ENCODE data around the gene SSBP2. TPM values are rescaled to one million over a fixed set of nuclear protein-coding genes. Genes with fewer than 3 reads are reported as not detected.
"Not testable (repeated sequence)": the region's sequence is repeated elsewhere in the genome, so short reads cannot be mapped to it uniquely, and the experiment has no call there.

SSBP2 gene
- total and polyA plus RNA-seq, 4 donors, result 36.2 to 92.0 (median 67.3) TPM

GRCh38 chr5:81718300-81718699 is 32.6 kb downstream of the SSBP2 start:
- H3K36me3 ChIP-seq (ENCODE audit: control insufficient read depth in 1 of 2, insufficient read depth in 2 of 2, low read length in 1 of 2), result no peaks in the 10 kb centered on the region
- DNase-seq (no peak), ATAC-seq (ENCODE audit: low FRiP score) (no peak)
- peaks cover 2 to 16% of the 10 kb centered on the region in 2 donors for H3K4me1 ChIP-seq (ENCODE audit: control insufficient read depth in 1 of 2, insufficient read depth in 2 of 2, low read length in 2 of 2)
- intact Hi-C loops (cut with DNase I), result no loop called here
- H3K9me3 ChIP-seq (ENCODE audit: control insufficient read depth, low read length), result no peaks in the 10 kb centered on the region
- H3K4me3 ChIP-seq (ENCODE audit: low read length in 2 of 2), result no peak overlapping the region
- WGBS, 2 donors, result 24 to 28% methylated on average over 6 of the region's 6 CpGs
- H3K27ac ChIP-seq (ENCODE audit: low read depth in 1 of 2, low read length in 2 of 2), result no peak overlapping the region
- no peaks in the 10 kb centered on the region for H3K27me3 ChIP-seq (ENCODE audit: control insufficient read depth in 1 of 2, insufficient read depth in 2 of 2, low read length in 1 of 2)

DNA sequence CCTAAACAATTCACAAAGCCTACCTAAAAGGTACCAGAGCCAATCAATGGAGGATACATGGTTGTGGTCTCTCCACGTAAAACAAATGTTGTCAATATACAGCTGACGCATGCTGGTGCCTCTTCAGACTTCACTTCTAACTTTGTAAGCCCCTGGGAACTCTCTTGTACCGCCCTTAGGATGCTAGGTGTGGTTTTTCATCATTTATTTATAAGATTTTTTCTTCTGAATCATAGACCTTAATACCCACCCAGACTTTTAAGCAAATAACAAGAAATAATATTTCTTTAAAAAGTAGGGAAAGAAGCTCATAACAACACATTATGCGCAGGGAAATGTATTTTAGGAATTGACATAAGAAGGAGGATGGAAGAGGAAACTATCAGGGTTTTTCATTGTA is 33.0 kb downstream of the SSBP2 start:
- Histone ChIP-seq H3K4me1 (ENCODE audit: control insufficient read depth in 1 of 2, insufficient read depth in 2 of 2, low read length in 2 of 2) (peaks cover 2 to 16% of the 10 kb centered on the region in 2 donors), H3K4me3 (ENCODE audit: low read length in 2 of 2) (no peak overlapping the region), H3K27me3 (ENCODE audit: control insufficient read depth in 1 of 2, insufficient read depth in 2 of 2, low read length in 1 of 2) (no peaks in the 10 kb centered on the region), H3K36me3 (ENCODE audit: control insufficient read depth in 1 of 2, insufficient read depth in 2 of 2, low read length in 1 of 2) (no peaks in the 10 kb centered on the region), H3K9me3 (ENCODE audit: control insufficient read depth, low read length) (no peaks in the 10 kb centered on the region), H3K27ac (ENCODE audit: low read depth in 1 of 2, low read length in 2 of 2) (no peak overlapping the region)
- DNase-seq (no peak), ATAC-seq (ENCODE audit: low FRiP score) (no peak)
- WGBS, 2 donors, result 81 to 87% methylated on average over 4 of the region's 4 CpGs
- intact Hi-C loops (cut with DNase I), result no loop called here

GRCh38 chr5:81717226-81717625 is 33.7 kb downstream of the SSBP2 start:
- Histone ChIP-seq H3K27me3 (ENCODE audit: control insufficient read depth in 1 of 2, insufficient read depth in 2 of 2, low read length in 1 of 2) (no peaks in the 10 kb centered on the region), H3K4me1 (ENCODE audit: control insufficient read depth in 1 of 2, insufficient read depth in 2 of 2, low read length in 2 of 2) (peaks cover 2 to 13% of the 10 kb centered on the region in 2 donors), H3K27ac (ENCODE audit: low read depth in 1 of 2, low read length in 2 of 2) (no peak overlapping the region), H3K9me3 (ENCODE audit: control insufficient read depth, low read length) (no peaks in the 10 kb centered on the region), H3K36me3 (ENCODE audit: control insufficient read depth in 1 of 2, insufficient read depth in 2 of 2, low read length in 1 of 2) (no peaks in the 10 kb centered on the region), H3K4me3 (ENCODE audit: low read length in 2 of 2) (no peak overlapping the region)
- 95 to 98% methylated on average over 1 of the region's 1 CpG for WGBS, 2 donors
- intact Hi-C loops (cut with DNase I), result no loop called here
- no peak for ATAC-seq (ENCODE audit: low FRiP score)
- DNase-seq, result no peak

- DNase-seq; H3K27me3 ChIP-seq (ENCODE audit: control insufficient read depth in 1 of 2, insufficient read depth in 2 of 2, low read length in 1 of 2); H3K9me3 ChIP-seq (ENCODE audit: control insufficient read depth, low read length); H3K36me3 ChIP-seq (ENCODE audit: control insufficient read depth in 1 of 2, insufficient read depth in 2 of 2, low read length in 1 of 2); ATAC-seq (ENCODE audit: low FRiP score); H3K27ac ChIP-seq (ENCODE audit: low read depth in 1 of 2, low read length in 2 of 2); H3K4me1 ChIP-seq (ENCODE audit: control insufficient read depth in 1 of 2, insufficient read depth in 2 of 2, low read length in 2 of 2); intact Hi-C loops (cut with DNase I); H3K4me3 ChIP-seq (ENCODE audit: low read length in 2 of 2): not testable (repeated sequence)
- WGBS, 2 donors, result 74 to 95% methylated on average over 2 of the region's 2 CpGs
Observed at GRCh38 chr5:81714076-81714475, 36.8 kb downstream of the SSBP2 start.

DNA sequence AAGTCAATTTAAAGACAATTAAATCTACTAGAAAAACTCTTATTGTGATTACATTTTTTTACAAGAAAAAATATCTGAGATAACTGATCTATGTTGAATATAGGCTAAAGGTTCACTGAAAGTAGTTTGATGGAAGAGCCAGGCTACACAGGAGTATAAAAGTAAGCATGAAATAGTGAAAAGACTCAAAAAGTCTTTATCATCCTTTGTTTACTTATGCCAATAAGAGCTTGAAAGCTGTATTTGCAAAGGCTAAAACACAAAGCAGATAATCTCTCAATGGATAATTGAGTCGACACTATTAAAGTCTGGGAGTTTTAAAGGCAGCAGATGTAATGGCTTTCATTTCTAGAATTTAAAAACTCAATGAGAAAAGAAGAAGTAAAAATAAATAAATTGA is 42.0 kb downstream of the SSBP2 start:
- H3K27me3 ChIP-seq (ENCODE audit: control insufficient read depth in 1 of 2, insufficient read depth in 2 of 2, low read length in 1 of 2), result no peaks in the 10 kb centered on the region
- H3K4me1 ChIP-seq (ENCODE audit: control insufficient read depth in 1 of 2, insufficient read depth in 2 of 2, low read length in 2 of 2), result peaks cover 2 to 3% of the 10 kb centered on the region in 2 donors
- no peak for DNase-seq
- H3K27ac ChIP-seq (ENCODE audit: low read depth in 1 of 2, low read length in 2 of 2), result no peak overlapping the region
- intact Hi-C loops (cut with DNase I), result no loop called here
- WGBS, 2 donors, result 69 to 86% methylated on average over 1 of the region's 1 CpG
- H3K9me3 ChIP-seq (ENCODE audit: control insufficient read depth, low read length), result no peaks in the 10 kb centered on the region
- ATAC-seq (ENCODE audit: low FRiP score), result no peak
- no peak overlapping the region for H3K4me3 ChIP-seq (ENCODE audit: low read length in 2 of 2)
- H3K36me3 ChIP-seq (ENCODE audit: control insufficient read depth in 1 of 2, insufficient read depth in 2 of 2, low read length in 1 of 2), result no peaks in the 10 kb centered on the region

GRCh38 chr5:81703840-81704239 is 47.1 kb downstream of the SSBP2 start:
- no peaks in the 10 kb centered on the region for H3K4me1 ChIP-seq (ENCODE audit: control insufficient read depth in 1 of 2, insufficient read depth in 2 of 2, low read length in 2 of 2)
- no peaks in the 10 kb centered on the region for H3K9me3 ChIP-seq (ENCODE audit: control insufficient read depth, low read length)
- DNase-seq (no peak), ATAC-seq (ENCODE audit: low FRiP score) (no peak)
- no peaks in the 10 kb centered on the region for H3K36me3 ChIP-seq (ENCODE audit: control insufficient read depth in 1 of 2, insufficient read depth in 2 of 2, low read length in 1 of 2)
- 76 to 85% methylated on average over 2 of the region's 2 CpGs for WGBS, 2 donors
- no peak overlapping the region for H3K4me3 ChIP-seq (ENCODE audit: low read length in 2 of 2)
- no peak overlapping the region for H3K27ac ChIP-seq (ENCODE audit: low read depth in 1 of 2, low read length in 2 of 2)
- intact Hi-C loops (cut with DNase I), result no loop called here
- no peaks in the 10 kb centered on the region for H3K27me3 ChIP-seq (ENCODE audit: control insufficient read depth in 1 of 2, insufficient read depth in 2 of 2, low read length in 1 of 2)

- Histone ChIP-seq H3K4me1 (ENCODE audit: control insufficient read depth in 1 of 2, insufficient read depth in 2 of 2, low read length in 2 of 2) (no peaks in the 10 kb centered on the region), H3K4me3 (ENCODE audit: low read length in 2 of 2) (no peak overlapping the region), H3K36me3 (ENCODE audit: control insufficient read depth in 1 of 2, insufficient read depth in 2 of 2, low read length in 1 of 2) (peaks cover 0 to 2% of the 10 kb centered on the region in 2 donors), H3K9me3 (ENCODE audit: control insufficient read depth, low read length) (no peaks in the 10 kb centered on the region), H3K27me3 (ENCODE audit: control insufficient read depth in 1 of 2, insufficient read depth in 2 of 2, low read length in 1 of 2) (no peaks in the 10 kb centered on the region), H3K27ac (ENCODE audit: low read depth in 1 of 2, low read length in 2 of 2) (no peak overlapping the region)
- intact Hi-C loops (cut with DNase I), result no loop called here
- DNase-seq (no peak), ATAC-seq (ENCODE audit: low FRiP score) (no peak)
Observed at GRCh38 chr5:81700166-81700565, 50.7 kb downstream of the SSBP2 start.

GRCh38 chr5:81698813-81699212 is 52.1 kb downstream of the SSBP2 start:
- DNase-seq, result no peak
- Histone ChIP-seq H3K27ac (ENCODE audit: low read depth in 1 of 2, low read length in 2 of 2) (no peak overlapping the region), H3K9me3 (ENCODE audit: control insufficient read depth, low read length) (no peaks in the 10 kb centered on the region), H3K36me3 (ENCODE audit: control insufficient read depth in 1 of 2, insufficient read depth in 2 of 2, low read length in 1 of 2) (peaks cover 0 to 2% of the 10 kb centered on the region in 2 donors), H3K4me3 (ENCODE audit: low read length in 2 of 2) (no peak overlapping the region), H3K27me3 (ENCODE audit: control insufficient read depth in 1 of 2, insufficient read depth in 2 of 2, low read length in 1 of 2) (no peaks in the 10 kb centered on the region), H3K4me1 (ENCODE audit: control insufficient read depth in 1 of 2, insufficient read depth in 2 of 2, low read length in 2 of 2) (no peaks in the 10 kb centered on the region)
- ATAC-seq (ENCODE audit: low FRiP score), result no peak
- intact Hi-C loops (cut with DNase I), result no loop called here
- WGBS, 2 donors, result 91 to 97% methylated on average over 2 of the region's 2 CpGs

DNA sequence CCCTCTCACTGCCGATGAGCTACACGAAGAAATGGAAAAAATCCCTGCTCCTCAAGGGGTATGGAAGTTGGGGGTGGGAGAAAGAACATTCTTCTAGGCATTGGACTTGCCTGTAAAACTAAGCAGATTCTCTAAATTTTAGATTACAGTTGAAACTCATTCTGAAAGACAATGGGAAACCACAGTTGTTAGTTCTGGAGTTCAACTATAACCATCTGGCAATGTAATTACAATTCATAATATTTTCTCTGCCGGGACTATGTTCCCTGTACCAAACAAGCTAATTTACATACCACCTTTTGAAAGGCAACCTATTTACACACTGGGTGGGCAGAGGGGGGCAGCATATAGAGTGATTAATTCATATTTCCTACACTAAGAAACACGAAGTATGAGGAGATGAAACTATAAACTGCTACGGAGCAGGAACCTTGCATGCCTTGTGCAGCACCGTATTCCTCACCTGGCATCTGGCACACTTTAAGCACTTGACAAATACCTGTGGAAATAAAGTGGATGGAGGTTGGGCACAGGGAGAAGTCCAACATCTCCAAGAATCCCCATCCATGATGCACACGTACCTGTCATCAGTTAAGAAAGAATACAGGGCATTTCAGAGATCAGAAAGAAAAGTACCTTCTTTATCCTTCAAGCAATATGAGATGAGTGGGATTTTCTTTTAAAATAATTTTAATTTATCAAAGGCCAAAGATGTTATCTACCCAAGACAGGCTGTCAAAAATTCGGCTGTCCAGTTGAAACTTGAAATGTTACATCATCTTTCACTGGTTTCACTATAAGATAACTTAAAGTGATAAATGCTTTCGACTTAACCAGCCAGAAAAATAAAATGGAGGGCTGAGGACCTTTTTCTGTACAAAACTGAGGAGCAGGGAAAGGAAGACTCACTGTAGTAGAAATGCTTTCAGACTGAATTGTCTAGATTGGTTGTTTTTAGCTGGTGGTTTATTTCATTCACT is 54.2 kb downstream of the SSBP2 start:
- ATAC-seq (ENCODE audit: low FRiP score), result no peak
- Histone ChIP-seq H3K27ac (ENCODE audit: low read depth in 1 of 2, low read length in 2 of 2) (no peak overlapping the region), H3K9me3 (ENCODE audit: control insufficient read depth, low read length) (no peaks in the 10 kb centered on the region), H3K36me3 (ENCODE audit: control insufficient read depth in 1 of 2, insufficient read depth in 2 of 2, low read length in 1 of 2) (peaks cover 0 to 2% of the 10 kb centered on the region in 2 donors), H3K4me1 (ENCODE audit: control insufficient read depth in 1 of 2, insufficient read depth in 2 of 2, low read length in 2 of 2) (no peaks in the 10 kb centered on the region), H3K27me3 (ENCODE audit: control insufficient read depth in 1 of 2, insufficient read depth in 2 of 2, low read length in 1 of 2) (no peaks in the 10 kb centered on the region), H3K4me3 (ENCODE audit: low read length in 2 of 2) (no peak overlapping the region)
- intact Hi-C loops (cut with DNase I), result no loop called here
- 75 to 82% methylated on average over 9 of the region's 9 CpGs for WGBS, 2 donors
- no peak for DNase-seq
